ENCODE results near the gene YDJC. TPM values are rescaled to one million over a fixed set of nuclear protein-coding genes. Genes with fewer than 3 reads are reported as not detected.
A peak's percentile ranks its signal among the peaks of the same experiment; 100 is the strongest.

Gene YDJC
- total and polyA plus RNA-seq, 2 donors (not counting 1 experiment from before 2014, with no cell fraction given): 48.8 to 82.8 TPM

DNA sequence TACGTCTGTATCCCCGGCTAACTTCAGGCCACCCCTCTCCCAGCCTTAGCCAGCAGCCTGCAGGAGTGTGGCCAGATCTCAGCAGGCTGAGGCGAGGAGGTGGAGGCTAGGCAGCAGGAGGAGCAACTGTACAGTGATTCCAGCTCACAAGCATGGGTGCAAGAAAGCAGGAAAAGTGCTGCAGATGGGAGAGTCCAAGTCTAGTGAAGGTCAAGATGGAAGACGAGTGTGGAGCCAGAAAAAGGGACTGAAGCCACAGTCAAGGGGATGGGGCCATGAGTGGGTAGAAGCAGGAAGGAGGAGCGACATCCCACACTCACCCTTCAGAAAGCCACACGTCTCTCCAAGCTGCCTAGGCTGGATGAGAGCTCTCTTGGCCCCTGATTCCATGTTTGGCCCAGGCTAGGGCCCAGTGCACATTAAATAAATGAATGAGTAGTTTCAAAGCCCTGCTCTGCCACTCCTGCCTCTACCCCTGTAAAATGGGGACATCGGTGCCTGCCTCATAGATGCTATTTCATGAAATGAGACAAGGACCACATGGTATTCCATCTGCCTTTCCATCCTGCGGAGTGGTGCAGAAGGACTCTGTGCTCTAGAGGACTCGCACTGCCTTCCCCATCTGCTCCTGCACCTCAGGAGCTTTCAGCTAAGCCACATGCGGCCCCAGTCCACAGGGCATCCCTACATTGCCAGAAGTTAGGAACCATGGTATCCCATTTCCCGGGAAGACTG is 2.9 kb downstream of the YDJC start:
- intact Hi-C loops (cut with micrococcal nuclease): no loop called here
- Histone ChIP-seq H3K9me3 (ENCODE audit: control extremely low read depth in 1 of 3, control insufficient read depth in 2 of 3, insufficient read depth in 1 of 3, low read length in 2 of 3) (peaks cover 0 to 6% (median 0%) of the 10 kb centered on the region in 3 donors), H3K27ac (ENCODE audit: low read length in 2 of 2) (peak overlapping the region in 1 of 2 donors; percentile 30), H3K4me1 (ENCODE audit: control insufficient read depth in 2 of 2, insufficient read depth in 2 of 2, low read length in 2 of 2) (peaks cover 23 to 33% of the 10 kb centered on the region in 2 donors), H3K27me3 (replicated peaks in 1 of 4; ENCODE audit: control extremely low read depth in 1 of 4, control insufficient read depth in 3 of 4, insufficient read depth in 4 of 4, low read length in 3 of 4) (no peaks in the 10 kb centered on the region), H3K4me3 (ENCODE audit: control extremely low read depth in 1 of 5, extremely low read depth in 1 of 5, insufficient read depth in 1 of 5, low read depth in 2 of 5, low read length in 4 of 5) (no peak overlapping the region), H3K9ac (ENCODE audit: low read length) (no peak overlapping the region), H3K4me2 (replicated peaks; ENCODE audit: low read depth, low read length, poor library complexity, severe bottlenecking) (no peak overlapping the region), H3K36me3 (replicated peaks in 1 of 2; ENCODE audit: control extremely low read depth in 1 of 2, control insufficient read depth in 1 of 2, extremely low read depth in 1 of 2, insufficient read depth in 2 of 2, low read length in 1 of 2) (peaks cover 0 to 49% of the 10 kb centered on the region in 2 experiments), H4K20me1 (ENCODE audit: control insufficient read depth, insufficient read depth, low read length, poor library complexity, severe bottlenecking) (peaks cover 80% of the 10 kb centered on the region), H2AFZ (ENCODE audit: insufficient read depth, low read depth, low read length, poor library complexity, severe bottlenecking) (no peak overlapping the region), H3K79me2 (ENCODE audit: control insufficient read depth, insufficient read depth, low read length) (peaks cover 50% of the 10 kb centered on the region)
- 91% methylated on average over 9 of the region's 11 CpGs for WGBS (ENCODE audit: insufficient coverage)
- H3K4me3 Mint-ChIP-seq: peak overlapping the region; percentile 41
- H3K9me3 Mint-ChIP-seq (ENCODE audit: insufficient read depth): no peaks in the 10 kb centered on the region
- H3K27me3 Mint-ChIP-seq: no peaks in the 10 kb centered on the region
- CTCF ChIA-PET: interaction anchor here (3.8 to 11.1 kb wide), 2 partner anchors 10 to 17 kb away, joined by 21 to 168 read pairs; partner anchors contain the start of gene SDF2L1
- H3K27ac Mint-ChIP-seq: peak overlapping the region; percentile 69
- TF ChIP-seq, protein P1, sequence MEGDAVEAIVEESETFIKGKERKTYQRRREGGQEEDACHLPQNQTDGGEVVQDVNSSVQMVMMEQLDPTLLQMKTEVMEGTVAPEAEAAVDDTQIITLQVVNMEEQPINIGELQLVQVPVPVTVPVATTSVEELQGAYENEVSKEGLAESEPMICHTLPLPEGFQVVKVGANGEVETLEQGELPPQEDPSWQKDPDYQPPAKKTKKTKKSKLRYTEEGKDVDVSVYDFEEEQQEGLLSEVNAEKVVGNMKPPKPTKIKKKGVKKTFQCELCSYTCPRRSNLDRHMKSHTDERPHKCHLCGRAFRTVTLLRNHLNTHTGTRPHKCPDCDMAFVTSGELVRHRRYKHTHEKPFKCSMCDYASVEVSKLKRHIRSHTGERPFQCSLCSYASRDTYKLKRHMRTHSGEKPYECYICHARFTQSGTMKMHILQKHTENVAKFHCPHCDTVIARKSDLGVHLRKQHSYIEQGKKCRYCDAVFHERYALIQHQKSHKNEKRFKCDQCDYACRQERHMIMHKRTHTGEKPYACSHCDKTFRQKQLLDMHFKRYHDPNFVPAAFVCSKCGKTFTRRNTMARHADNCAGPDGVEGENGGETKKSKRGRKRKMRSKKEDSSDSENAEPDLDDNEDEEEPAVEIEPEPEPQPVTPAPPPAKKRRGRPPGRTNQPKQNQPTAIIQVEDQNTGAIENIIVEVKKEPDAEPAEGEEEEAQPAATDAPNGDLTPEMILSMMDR (IDR thresholded peaks at IDR 0.05): no peak
- TF ChIP-seq EZH2 (IDR thresholded peaks at IDR 0.05; ENCODE audit: borderline replicate concordance, insufficient read depth, low read depth, low read length, poor library complexity, severe bottlenecking): no peak
- DNase-seq (peak; percentile 13), ATAC-seq (ENCODE audit: low read depth) (no peak)
- H3K4me1 Mint-ChIP-seq: peaks cover 44% of the 10 kb centered on the region
- POLR2A ChIA-PET: interaction anchor here (0.8 kb wide), 1 partner anchor 15 kb away, joined by 3 read pairs; the partner anchor contains the start of gene SDF2L1
